ENCODE data around the gene PODNL1.
A peak's percentile ranks its signal among the peaks of the same experiment; 100 is the strongest.
"Not testable (repeated sequence)": the region's sequence is repeated elsewhere in the genome, so short reads cannot be mapped to it uniquely, and the experiment has no call there.

The PODNL1 gene

DNA sequence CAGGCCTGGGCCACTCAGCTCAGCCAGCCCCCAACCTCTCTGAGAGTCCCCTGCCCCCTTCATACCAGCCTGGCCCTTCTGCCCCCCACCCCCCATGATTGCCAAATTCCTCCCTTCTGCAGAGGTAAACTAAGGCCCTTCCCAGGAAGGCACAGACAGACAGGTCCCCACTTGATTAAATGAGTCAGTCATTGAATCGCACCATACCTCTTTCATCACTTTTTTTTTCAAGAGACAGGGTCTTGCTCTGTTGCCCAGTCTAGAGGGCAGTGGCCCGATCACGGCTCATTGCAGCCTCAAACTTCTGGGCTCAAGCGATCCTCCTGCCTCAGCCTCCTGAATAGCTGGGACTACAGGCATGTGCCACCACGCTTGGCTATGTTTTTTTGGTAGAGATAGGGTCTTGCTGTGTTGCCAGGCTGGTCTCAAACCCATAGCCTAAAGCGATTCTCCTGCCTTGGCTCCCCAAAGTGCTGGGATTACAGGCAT, 6.0 kb downstream of the PODNL1 start:
- H3K27me3 ChIP-seq (replicated peaks; ENCODE audit: control insufficient read depth, insufficient read depth, low read length) = peaks cover 19% of the 10 kb centered on the region
- H3K36me3 ChIP-seq (ENCODE audit: control insufficient read depth, insufficient read depth, low read length, severe bottlenecking) = peaks cover under 1% of the 10 kb centered on the region
- H3K4me1 ChIP-seq (ENCODE audit: control insufficient read depth, insufficient read depth, low read length) = no peaks in the 10 kb centered on the region
- no peak for DNase-seq (ENCODE audit: low read depth)
- H3K9me3 ChIP-seq (ENCODE audit: control insufficient read depth, low read length) = no peaks in the 10 kb centered on the region
- H3K4me3 ChIP-seq (ENCODE audit: low read length) = no peak overlapping the region
- no peak overlapping the region for H3K9ac ChIP-seq (ENCODE audit: low read length)

DNA sequence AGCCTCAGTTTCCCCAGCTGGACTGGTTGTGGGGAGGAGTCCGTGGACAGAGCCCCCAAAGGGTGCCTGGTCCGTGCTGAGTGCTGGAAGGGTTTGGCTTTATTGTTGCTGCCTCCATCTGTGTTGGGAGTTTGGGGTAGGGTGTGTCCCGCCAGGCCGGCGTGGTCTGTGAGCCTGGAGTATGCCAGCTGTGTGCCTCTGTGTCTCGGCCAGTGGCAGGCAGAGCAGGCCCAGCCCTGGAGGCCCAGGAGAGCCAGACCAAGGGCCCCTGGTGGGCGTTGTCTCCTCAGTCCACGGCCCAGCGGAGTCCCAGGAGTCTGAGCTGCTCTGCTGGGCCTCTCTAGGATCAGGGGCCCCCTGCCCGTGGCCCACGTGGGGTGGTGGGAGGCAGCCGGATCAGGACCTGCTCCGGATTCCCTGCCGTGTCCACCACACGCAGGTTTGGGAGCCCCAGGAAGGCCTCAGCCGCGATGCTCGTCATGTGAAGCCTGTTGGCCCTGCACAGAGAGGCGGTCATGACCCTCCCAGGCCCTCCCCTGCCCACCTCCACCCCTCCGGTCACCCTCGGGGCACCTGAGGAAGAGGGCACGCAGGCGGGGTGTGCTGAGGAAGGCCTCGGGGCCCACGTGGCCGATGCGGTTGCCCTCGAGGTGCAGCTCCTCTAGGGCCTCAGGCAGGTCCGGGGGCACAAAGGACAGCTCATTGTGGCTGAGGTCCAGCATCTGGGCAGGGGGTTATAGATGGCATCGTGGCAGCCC, 6.6 kb downstream of the PODNL1 start:
- Histone ChIP-seq H3K9ac (ENCODE audit: low read length) (no peak overlapping the region), H3K4me1 (ENCODE audit: control insufficient read depth, insufficient read depth, low read length) (no peaks in the 10 kb centered on the region), H3K27me3 (replicated peaks; ENCODE audit: control insufficient read depth, insufficient read depth, low read length) (peaks cover 19% of the 10 kb centered on the region), H3K36me3 (ENCODE audit: control insufficient read depth, insufficient read depth, low read length, severe bottlenecking) (peaks cover 7% of the 10 kb centered on the region), H3K4me3 (ENCODE audit: low read length) (no peak overlapping the region), H3K9me3 (ENCODE audit: control insufficient read depth, low read length) (no peaks in the 10 kb centered on the region)
- no peak for DNase-seq (ENCODE audit: low read depth)

DNA sequence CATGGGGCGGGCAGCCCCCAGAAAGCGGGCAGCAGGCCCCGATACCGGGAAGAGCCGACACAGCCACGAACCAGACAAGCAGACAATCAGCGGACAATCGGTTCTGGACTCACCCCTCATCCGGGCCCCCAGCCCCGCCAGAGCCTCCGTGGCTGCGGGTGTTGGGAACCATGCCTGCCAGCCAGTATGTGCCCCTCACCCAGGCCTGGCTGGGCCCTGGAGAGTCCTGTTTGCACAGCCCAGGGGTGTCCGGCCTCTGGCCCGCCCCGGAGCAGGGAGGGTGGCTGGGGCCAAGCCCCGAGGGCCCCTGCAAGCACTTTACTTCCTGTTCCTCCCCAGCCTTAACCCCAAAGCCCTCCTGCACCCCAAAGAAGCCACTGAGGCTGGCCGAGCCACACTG, 7.8 kb downstream of the PODNL1 start:
- Histone ChIP-seq H3K36me3 (ENCODE audit: control insufficient read depth, insufficient read depth, low read length, severe bottlenecking) (peaks cover 13% of the 10 kb centered on the region), H3K4me3 (ENCODE audit: low read length) (no peak overlapping the region), H3K4me1 (ENCODE audit: control insufficient read depth, insufficient read depth, low read length) (no peaks in the 10 kb centered on the region), H3K9me3 (ENCODE audit: control insufficient read depth, low read length) (no peaks in the 10 kb centered on the region), H3K27me3 (replicated peaks; ENCODE audit: control insufficient read depth, insufficient read depth, low read length) (peaks cover 16% of the 10 kb centered on the region), H3K9ac (ENCODE audit: low read length) (no peak overlapping the region)
- DNase-seq (ENCODE audit: low read depth) = no peak

DNA sequence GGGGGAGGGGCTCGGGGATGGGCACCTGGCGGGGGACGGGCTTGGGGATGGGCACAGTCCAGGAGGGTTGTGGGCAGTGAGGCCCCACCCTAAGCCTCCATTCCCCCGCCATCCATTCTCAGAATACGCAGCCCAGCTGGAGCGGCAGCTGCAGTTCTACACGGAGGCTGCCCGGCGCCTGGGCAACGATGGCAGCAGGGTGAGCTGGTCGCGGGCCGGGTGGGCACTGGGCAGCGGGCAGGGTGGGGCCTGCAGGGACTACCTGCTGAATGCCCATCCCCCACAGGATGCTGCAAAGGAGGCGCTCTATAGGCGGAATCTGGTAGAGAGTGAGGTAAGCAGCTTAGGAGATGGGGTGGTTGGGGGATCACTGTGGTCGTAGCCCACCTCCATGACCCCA, 8.3 kb downstream of the PODNL1 start:
- H3K4me3 ChIP-seq (ENCODE audit: low read length) = no peak overlapping the region
- peaks cover 14% of the 10 kb centered on the region for H3K27me3 ChIP-seq (replicated peaks; ENCODE audit: control insufficient read depth, insufficient read depth, low read length)
- H3K9ac ChIP-seq (ENCODE audit: low read length) = no peak overlapping the region
- H3K9me3 ChIP-seq (ENCODE audit: control insufficient read depth, low read length) = no peaks in the 10 kb centered on the region
- no peak for DNase-seq (ENCODE audit: low read depth)
- peaks cover 18% of the 10 kb centered on the region for H3K36me3 ChIP-seq (ENCODE audit: control insufficient read depth, insufficient read depth, low read length, severe bottlenecking)
- H3K4me1 ChIP-seq (ENCODE audit: control insufficient read depth, insufficient read depth, low read length) = no peaks in the 10 kb centered on the region

DNA sequence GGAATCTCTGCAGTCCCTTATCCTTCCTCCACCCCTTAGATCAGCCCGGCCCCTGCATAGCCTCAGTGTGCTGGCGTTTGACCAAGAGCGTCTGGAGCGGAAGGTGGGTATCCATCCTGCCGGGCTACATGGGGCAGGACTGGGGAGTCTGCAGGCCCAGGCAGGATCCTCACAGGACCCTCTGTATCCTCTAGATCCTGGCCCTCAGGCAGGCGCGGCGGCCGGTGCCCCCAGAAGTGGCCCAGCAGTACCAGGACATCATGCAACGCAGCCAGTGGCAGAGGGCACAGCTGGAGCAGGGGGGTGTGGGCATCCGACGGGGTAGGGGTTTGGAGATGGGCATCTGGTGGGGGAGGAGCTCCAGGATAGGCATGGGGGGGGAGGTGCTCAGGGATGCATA, 8.9 kb downstream of the PODNL1 start:
- H3K27me3 ChIP-seq (replicated peaks; ENCODE audit: control insufficient read depth, insufficient read depth, low read length) = peaks cover 7% of the 10 kb centered on the region
- no peak overlapping the region for H3K9ac ChIP-seq (ENCODE audit: low read length)
- peaks cover 21% of the 10 kb centered on the region for H3K36me3 ChIP-seq (ENCODE audit: control insufficient read depth, insufficient read depth, low read length, severe bottlenecking)
- DNase-seq (ENCODE audit: low read depth) = no peak
- H3K4me1 ChIP-seq (ENCODE audit: control insufficient read depth, insufficient read depth, low read length) = no peaks in the 10 kb centered on the region
- H3K9me3 ChIP-seq (ENCODE audit: control insufficient read depth, low read length) = no peaks in the 10 kb centered on the region
- H3K4me3 ChIP-seq (ENCODE audit: low read length) = no peak overlapping the region

DNA sequence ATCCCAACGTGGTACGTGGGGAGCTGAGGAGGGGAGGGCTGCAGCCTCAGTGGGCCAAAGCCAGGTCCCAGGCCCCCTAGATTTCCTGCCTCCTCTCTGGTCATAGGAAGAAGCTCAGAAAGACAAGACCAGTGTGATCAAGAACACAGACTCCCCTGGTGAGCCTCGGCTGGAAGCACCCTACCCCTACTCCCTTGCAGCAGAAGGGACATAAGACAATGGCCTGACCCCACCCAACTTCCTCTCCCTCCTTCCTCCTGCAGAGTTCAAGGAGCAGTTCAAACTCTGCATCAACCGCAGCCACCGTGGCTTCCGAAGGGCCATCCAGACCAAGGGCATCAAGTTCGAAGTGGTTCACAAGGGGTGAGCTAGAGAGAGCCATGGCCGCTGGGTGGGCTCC, 11.5 kb downstream of the PODNL1 start:
- Histone ChIP-seq H3K36me3 (ENCODE audit: control insufficient read depth, insufficient read depth, low read length, severe bottlenecking) (peaks cover 36% of the 10 kb centered on the region), H3K4me1 (ENCODE audit: control insufficient read depth, insufficient read depth, low read length) (no peaks in the 10 kb centered on the region), H3K27me3 (replicated peaks; ENCODE audit: control insufficient read depth, insufficient read depth, low read length) (no peaks in the 10 kb centered on the region), H3K4me3 (ENCODE audit: low read length) (no peak overlapping the region), H3K9me3 (ENCODE audit: control insufficient read depth, low read length) (no peaks in the 10 kb centered on the region), H3K9ac (ENCODE audit: low read length) (no peak overlapping the region)
- no peak for DNase-seq (ENCODE audit: low read depth)

DNA sequence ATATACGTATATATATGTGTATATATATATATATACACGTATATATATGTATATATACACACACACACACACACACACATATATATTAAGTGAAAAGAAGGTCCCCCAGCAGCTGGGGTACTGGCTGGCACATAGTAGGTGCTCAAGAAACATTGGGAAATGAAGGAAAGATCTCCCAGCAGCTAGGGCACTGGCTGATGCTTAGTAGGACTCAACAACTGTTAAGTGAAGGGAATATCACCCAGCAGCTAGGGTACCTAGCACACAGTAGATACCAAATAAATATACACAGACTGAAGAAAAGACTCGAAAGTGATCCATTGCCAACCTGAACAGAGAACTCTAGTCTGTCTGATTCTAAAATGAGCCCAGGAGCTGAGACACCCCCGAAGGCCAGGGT, 12.2 kb downstream of the PODNL1 start:
- Histone ChIP-seq H3K27me3 (replicated peaks; ENCODE audit: control insufficient read depth, insufficient read depth, low read length) (no peaks in the 10 kb centered on the region), H3K9ac (ENCODE audit: low read length) (no peak overlapping the region), H3K9me3 (ENCODE audit: control insufficient read depth, low read length) (no peaks in the 10 kb centered on the region), H3K36me3 (ENCODE audit: control insufficient read depth, insufficient read depth, low read length, severe bottlenecking) (peaks cover 43% of the 10 kb centered on the region), H3K4me1 (ENCODE audit: control insufficient read depth, insufficient read depth, low read length) (no peaks in the 10 kb centered on the region), H3K4me3 (ENCODE audit: low read length) (no peak overlapping the region)
- DNase-seq (ENCODE audit: low read depth) = no peak

DNA sequence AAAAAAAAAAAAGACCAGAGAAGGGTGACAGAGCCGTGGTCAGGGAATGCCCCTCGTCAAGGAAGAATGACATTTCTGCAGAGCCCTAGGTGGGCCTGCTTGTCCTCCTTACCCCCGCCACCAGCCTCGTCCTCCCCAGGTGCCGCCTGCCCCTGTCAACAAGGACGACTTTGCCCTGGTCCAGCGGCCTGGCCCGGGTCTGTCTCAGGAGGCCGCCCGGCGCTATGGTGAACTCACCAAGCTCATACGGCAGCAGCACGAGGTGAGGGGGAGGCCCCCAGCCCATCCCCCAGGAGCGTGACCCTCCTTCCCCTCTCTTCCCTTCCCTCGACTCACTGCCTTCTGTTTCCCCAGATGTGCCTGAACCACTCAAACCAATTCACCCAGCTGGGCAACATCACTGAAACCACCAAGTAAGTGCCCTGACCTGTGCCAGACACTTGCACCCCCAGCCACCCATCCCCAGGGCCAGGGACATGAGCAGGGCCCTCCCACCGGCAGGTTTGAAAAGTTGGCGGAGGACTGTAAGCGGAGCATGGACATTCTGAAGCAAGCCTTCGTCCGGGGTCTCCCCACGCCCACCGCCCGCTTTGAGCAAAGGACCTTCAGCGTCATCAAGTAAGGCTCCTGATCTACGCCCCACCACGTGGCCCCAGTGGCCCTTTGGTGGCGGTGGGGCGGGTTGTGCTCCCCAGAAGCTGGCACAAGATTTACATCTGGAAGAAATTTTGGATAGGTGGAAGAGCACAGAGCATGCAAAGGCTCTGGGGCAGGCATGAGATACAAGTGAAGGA, 14.8 kb downstream of the PODNL1 start:
- Histone ChIP-seq H3K4me1 (ENCODE audit: control insufficient read depth, insufficient read depth, low read length) (no peaks in the 10 kb centered on the region), H3K9me3 (ENCODE audit: control insufficient read depth, low read length) (no peaks in the 10 kb centered on the region), H3K27me3 (replicated peaks; ENCODE audit: control insufficient read depth, insufficient read depth, low read length) (no peaks in the 10 kb centered on the region), H3K36me3 (ENCODE audit: control insufficient read depth, insufficient read depth, low read length, severe bottlenecking) (peaks cover 51% of the 10 kb centered on the region), H3K9ac (ENCODE audit: low read length) (no peak overlapping the region), H3K4me3 (ENCODE audit: low read length) (no peak overlapping the region)
- DNase-seq (ENCODE audit: low read depth) = no peak

DNA sequence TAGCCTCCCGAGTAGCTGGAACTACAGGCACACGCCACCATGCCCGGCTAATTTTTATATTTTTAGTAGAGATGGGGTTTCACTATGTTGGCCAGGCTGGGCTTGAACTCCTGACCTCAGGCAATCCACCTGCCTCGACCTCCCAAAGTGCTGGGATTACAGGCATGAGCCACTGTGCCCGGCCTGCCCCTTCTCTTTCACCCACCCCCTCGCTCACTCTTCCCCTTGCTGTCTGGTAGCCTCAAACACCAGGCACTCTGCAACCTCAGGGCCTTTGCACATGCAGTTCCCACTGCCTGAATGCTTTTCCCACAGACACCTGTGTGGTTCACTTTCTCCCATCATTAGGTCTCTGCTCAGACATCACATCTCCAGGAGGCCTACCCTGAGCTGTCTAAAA, 16.1 kb downstream of the PODNL1 start:
- not testable (repeated sequence) for H3K4me3 ChIP-seq (ENCODE audit: low read length); DNase-seq (ENCODE audit: low read depth); H3K9ac ChIP-seq (ENCODE audit: low read length); H3K9me3 ChIP-seq (ENCODE audit: control insufficient read depth, low read length); H3K4me1 ChIP-seq (ENCODE audit: control insufficient read depth, insufficient read depth, low read length); H3K27me3 ChIP-seq (replicated peaks; ENCODE audit: control insufficient read depth, insufficient read depth, low read length)
- peaks cover 49% of the 10 kb centered on the region for H3K36me3 ChIP-seq (ENCODE audit: control insufficient read depth, insufficient read depth, low read length, severe bottlenecking)

DNA sequence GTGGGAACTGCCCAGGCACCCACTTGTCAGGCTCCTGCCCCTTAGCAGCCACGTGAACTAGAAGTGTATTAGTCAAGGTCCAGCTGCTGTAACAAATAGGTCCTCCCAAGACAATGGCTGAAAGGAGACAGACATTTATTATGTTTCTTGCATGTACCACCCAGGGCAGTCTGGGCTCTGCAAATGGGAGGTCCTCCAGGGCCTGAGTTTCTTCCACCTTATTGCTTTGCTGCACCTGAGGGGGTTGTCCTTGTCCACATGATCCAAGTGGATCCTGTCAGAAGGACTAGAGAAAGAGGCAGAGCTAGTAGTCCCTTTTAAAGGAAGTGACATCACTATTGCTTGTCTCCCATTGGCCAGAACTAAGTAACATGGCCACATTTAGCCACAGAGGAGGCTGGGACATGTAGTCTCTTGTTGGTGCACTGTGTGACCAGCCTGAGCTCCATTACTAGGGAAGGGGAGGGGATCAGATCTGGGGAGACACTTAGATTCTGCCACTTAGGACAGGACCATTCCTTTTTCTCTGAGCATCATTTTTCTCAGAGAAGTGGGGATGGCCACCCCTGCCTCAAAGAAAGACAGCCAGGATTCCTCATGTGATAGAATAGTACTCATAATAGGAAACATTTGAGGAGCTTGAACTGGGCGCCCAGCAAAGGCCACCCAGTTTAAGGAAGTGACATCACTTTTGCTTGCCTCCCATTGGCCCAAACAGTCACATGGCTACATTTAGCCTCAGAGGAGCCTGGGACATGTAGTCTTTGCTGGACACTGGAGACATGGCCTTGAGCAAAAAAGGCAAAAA, 17.1 kb downstream of the PODNL1 start:
- DNase-seq (ENCODE audit: low read depth) = peak; percentile 51

DNA sequence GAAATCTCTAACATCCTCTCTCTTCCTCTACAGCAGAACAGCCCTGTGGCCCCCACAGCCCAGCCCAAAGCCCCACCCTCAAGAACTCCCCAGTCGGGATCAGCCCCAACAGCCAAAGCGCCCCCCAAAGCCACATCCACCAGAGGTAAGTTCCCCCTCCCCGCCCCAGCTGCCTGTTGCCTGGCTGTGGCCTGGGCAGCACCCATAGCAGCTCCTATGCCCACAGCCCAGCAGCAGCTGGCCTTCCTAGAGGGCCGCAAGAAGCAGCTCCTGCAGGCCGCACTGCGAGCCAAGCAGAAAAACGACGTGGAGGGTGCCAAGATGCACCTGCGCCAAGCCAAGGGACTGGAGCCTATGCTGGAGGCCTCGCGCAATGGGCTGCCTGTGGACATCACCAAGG, 17.7 kb downstream of the PODNL1 start:
- H3K4me1 ChIP-seq (ENCODE audit: control insufficient read depth, insufficient read depth, low read length) = no peaks in the 10 kb centered on the region
- no peaks in the 10 kb centered on the region for H3K27me3 ChIP-seq (replicated peaks; ENCODE audit: control insufficient read depth, insufficient read depth, low read length)
- H3K9ac ChIP-seq (ENCODE audit: low read length) = no peak overlapping the region
- H3K36me3 ChIP-seq (ENCODE audit: control insufficient read depth, insufficient read depth, low read length, severe bottlenecking) = peaks cover 45% of the 10 kb centered on the region
- no peak for DNase-seq (ENCODE audit: low read depth)
- H3K9me3 ChIP-seq (ENCODE audit: control insufficient read depth, low read length) = no peaks in the 10 kb centered on the region
- H3K4me3 ChIP-seq (ENCODE audit: low read length) = no peak overlapping the region

More for the DNA sequence above, 17.1 kb downstream of the PODNL1 start:
- H3K9me3 ChIP-seq (ENCODE audit: control insufficient read depth, low read length) = no peaks in the 10 kb centered on the region
- no peaks in the 10 kb centered on the region for H3K27me3 ChIP-seq (replicated peaks; ENCODE audit: control insufficient read depth, insufficient read depth, low read length)
- peaks cover 41% of the 10 kb centered on the region for H3K36me3 ChIP-seq (ENCODE audit: control insufficient read depth, insufficient read depth, low read length, severe bottlenecking)
- H3K4me3 ChIP-seq (ENCODE audit: low read length) = no peak overlapping the region
- H3K9ac ChIP-seq (ENCODE audit: low read length) = no peak overlapping the region
- H3K4me1 ChIP-seq (ENCODE audit: control insufficient read depth, insufficient read depth, low read length) = no peaks in the 10 kb centered on the region

Data from adipocyte (in vitro differentiated cells).